HepG2 (cell line): ENCODE data around the gene PRMT6. TPM values are rescaled to one million over a fixed set of nuclear protein-coding genes. Genes with fewer than 3 reads are reported as not detected.

ENCODE experiments used
- CBX2 ChIP-seq, 2 experiments: fragments of 200-600 bp in 1 of 2; sonication (generic); formaldehyde crosslinking in 1 of 2; IDR thresholded peaks; 2 replicates each; pipeline versions ENCODE4 v1.7.0 to v1.8.1; 2018 to 2022; ENCODE audit warnings: low read depth in 2 of 2, low read length in 1 of 2, mild to moderate bottlenecking in 1 of 2, missing genetic modification reagents in 1 of 2
- CENPX ChIP-seq: sonication (generic); formaldehyde crosslinking; IDR thresholded peaks from 2 replicates; pipeline ENCODE4 v1.9.0; 2021; ENCODE audit warnings: mild to moderate bottlenecking, missing genetic modification reagents, moderate library complexity
- E2F5 ChIP-seq: sonication (generic); formaldehyde crosslinking; conservative IDR thresholded peaks from 2 replicates; pipeline ENCODE4 v1.4.0; 2020; ENCODE audit warnings: missing genetic modification reagents
- ISX ChIP-seq: sonication (generic); formaldehyde crosslinking; conservative IDR thresholded peaks from 2 replicates; pipeline ENCODE4 v1.5.0; 2020; ENCODE audit warnings: missing genetic modification reagents
- KAT2B ChIP-seq: fragments of 150-350 bp; IDR thresholded peaks from 2 replicates; pipeline ENCODE4 v1.6.1; 2014; ENCODE audit warnings: low read depth, low read length, borderline replicate concordance
- KLF11 ChIP-seq: IDR thresholded peaks from 2 replicates; pipeline ENCODE4 v1.6.1; 2016; ENCODE audit warnings: missing compliant biosample characterization
- KLF9 ChIP-seq: IDR thresholded peaks from 2 replicates; pipeline ENCODE4 v1.6.1; 2016; ENCODE audit warnings: low read depth
- MIXL1 ChIP-seq: IDR thresholded peaks from 2 replicates; pipeline ENCODE4 v1.6.1; 2016
- MYC ChIP-seq: sonication (generic); formaldehyde crosslinking; IDR thresholded peaks from 2 replicates; pipeline ENCODE4 v1.9.0; 2021; ENCODE audit warnings: missing genetic modification reagents, borderline replicate concordance
- RAD51 ChIP-seq: fragments of 450-650 bp; IDR thresholded peaks from 2 replicates; pipeline ENCODE4 v1.6.1; 2016; ENCODE audit warnings: borderline replicate concordance
- SMC3 ChIP-seq: IDR thresholded peaks from 2 replicates; pipeline ENCODE4 v1.6.1; 2011; ENCODE audit warnings: low read length, improper control_type of control experiment
- TBP ChIP-seq: sonication (generic); formaldehyde crosslinking; IDR thresholded peaks from 2 replicates; pipeline ENCODE4 v1.5.0; 2020; ENCODE audit warnings: missing genetic modification reagents
- U2AF2 ChIP-seq: fragments of 200-400 bp; formaldehyde crosslinking; IDR thresholded peaks from 2 replicates; pipeline ENCODE4 v1.6.1; 2017; ENCODE audit warnings: low read depth, mild to moderate bottlenecking, low read length
- ZBTB1 ChIP-seq: sonication (generic); formaldehyde crosslinking; IDR thresholded peaks from 2 replicates; pipeline ENCODE4 v1.4.0; 2020; ENCODE audit warnings: missing genetic modification reagents, borderline replicate concordance
- ZHX2 ChIP-seq, 2 experiments: sonication (generic) in 1 of 2; formaldehyde crosslinking in 1 of 2; IDR thresholded peaks; 2 replicates each; pipeline versions ENCODE4 v1.6.1 to v1.9.0; 2014 to 2022; ENCODE audit warnings: antibody characterized with exemption in 1 of 2, borderline replicate concordance in 1 of 2, inconsistent platforms in 1 of 2, low read depth in 1 of 2, missing genetic modification reagents in 1 of 2
- ZNF230 ChIP-seq: sonication (generic); formaldehyde crosslinking; IDR thresholded peaks from 2 replicates; pipeline ENCODE4 v1.4.0; 2020; ENCODE audit warnings: mild to moderate bottlenecking, missing genetic modification reagents
- ZNF772 ChIP-seq: sonication (generic); formaldehyde crosslinking; IDR thresholded peaks from 2 replicates; pipeline ENCODE4 v1.5.0; 2020; ENCODE audit warnings: mild to moderate bottlenecking, missing genetic modification reagents
- ZNF782 ChIP-seq: sonication (generic); formaldehyde crosslinking; IDR thresholded peaks from 2 replicates; pipeline ENCODE4 v1.4.0; 2020; ENCODE audit warnings: missing genetic modification reagents, mild to moderate bottlenecking, borderline replicate concordance
- polyA plus RNA-seq, 8 experiments: library from polyadenylated mRNA; depleted of rRNA in 3 of 8; stranded (reverse) in 7 of 8; unstranded in 1 of 8; fragments of >200 nt; fragmentation: Illumina TruSeq in 4 of 8; extraction: Trizol in 4 of 8; gene quantifications; 2 replicates each; pipeline versions ENCODE4 v1.2.1 to v1.2.3, GENCODE V29; 2011 to 2016; ENCODE audit warnings: low read depth in 4 of 8, missing spikeins in 1 of 8, mixed read lengths in 1 of 8; ENCODE audit not compliant: insufficient read depth in 1 of 8
- total RNA-seq, 5 experiments: library from RNA; depleted of rRNA; stranded (reverse); fragments of >200 nt; fragmentation: Illumina TruSeq; extraction: Trizol; gene quantifications; 2 replicates each; pipeline ENCODE4 v1.2.3, GENCODE V29; 2016; ENCODE audit warnings: low read depth in 1 of 5
- TF ChIP-seq, protein P1 (sequence below): sonication (generic); formaldehyde crosslinking; IDR thresholded peaks from 2 replicates; pipeline ENCODE4 v1.5.0; 2020; ENCODE audit warnings: missing genetic modification reagents
- TF ChIP-seq, protein P2 (sequence below): sonication (generic); formaldehyde crosslinking; IDR thresholded peaks from 2 replicates; pipeline ENCODE4 v1.9.0; 2022; ENCODE audit warnings: low read depth, missing genetic modification reagents

Gene PRMT6
- total and polyA plus RNA-seq, 2 of the 13 experiments (the other 11 are each of a cell fraction or from before 2014, with no cell fraction given) = 8.1 to 15.8 TPM

GRCh38 chr1:107056426-107057196, at the start of gene PRMT6 (continued):
- TF ChIP-seq, protein P1, sequence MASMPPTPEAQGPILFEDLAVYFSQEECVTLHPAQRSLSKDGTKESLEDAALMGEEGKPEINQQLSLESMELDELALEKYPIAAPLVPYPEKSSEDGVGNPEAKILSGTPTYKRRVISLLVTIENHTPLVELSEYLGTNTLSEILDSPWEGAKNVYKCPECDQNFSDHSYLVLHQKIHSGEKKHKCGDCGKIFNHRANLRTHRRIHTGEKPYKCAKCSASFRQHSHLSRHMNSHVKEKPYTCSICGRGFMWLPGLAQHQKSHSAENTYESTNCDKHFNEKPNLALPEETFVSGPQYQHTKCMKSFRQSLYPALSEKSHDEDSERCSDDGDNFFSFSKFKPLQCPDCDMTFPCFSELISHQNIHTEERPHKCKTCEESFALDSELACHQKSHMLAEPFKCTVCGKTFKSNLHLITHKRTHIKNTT = no peak
- TF ChIP-seq CBX2 (IDR thresholded peaks at IDR 0.05; ENCODE audit: low read depth, low read length) (no peak), CBX2 (CRISPR knock-in tag; IDR thresholded peaks at IDR 0.05; ENCODE audit: low read depth) (no peak), E2F5 (CRISPR knock-in tag) (peak; percentile 70; the same call in 1 of the 2 replicates), CENPX (CRISPR knock-in tag) (no peak), RAD51 (no peak), ZBTB1 (CRISPR knock-in tag) (no peak), KLF9 (CRISPR knock-in tag) (no peak), KAT2B (no peak), U2AF2 (no peak), TBP (CRISPR knock-in tag) (no peak), MIXL1 (CRISPR knock-in tag) (no peak), ZNF772 (no peak), ZNF230 (CRISPR knock-in tag) (no peak), ZHX2 (IDR thresholded peaks at IDR 0.05; ENCODE audit: low read depth) (no peak), ZHX2 (CRISPR knock-in tag; IDR thresholded peaks at IDR 0.05; ENCODE audit: borderline replicate concordance) (0 out of 2 replicates have a peak, but pooled peaks have one; percentile 21), ISX (CRISPR knock-in tag) (no peak), ZNF782 (no peak), MYC (peak; percentile 67; the same call in 1 of the 2 replicates), SMC3 (no peak), KLF11 (CRISPR knock-in tag) (0 out of 2 replicates have a peak, but pooled peaks have one; percentile 5)
- TF ChIP-seq, protein P2, sequence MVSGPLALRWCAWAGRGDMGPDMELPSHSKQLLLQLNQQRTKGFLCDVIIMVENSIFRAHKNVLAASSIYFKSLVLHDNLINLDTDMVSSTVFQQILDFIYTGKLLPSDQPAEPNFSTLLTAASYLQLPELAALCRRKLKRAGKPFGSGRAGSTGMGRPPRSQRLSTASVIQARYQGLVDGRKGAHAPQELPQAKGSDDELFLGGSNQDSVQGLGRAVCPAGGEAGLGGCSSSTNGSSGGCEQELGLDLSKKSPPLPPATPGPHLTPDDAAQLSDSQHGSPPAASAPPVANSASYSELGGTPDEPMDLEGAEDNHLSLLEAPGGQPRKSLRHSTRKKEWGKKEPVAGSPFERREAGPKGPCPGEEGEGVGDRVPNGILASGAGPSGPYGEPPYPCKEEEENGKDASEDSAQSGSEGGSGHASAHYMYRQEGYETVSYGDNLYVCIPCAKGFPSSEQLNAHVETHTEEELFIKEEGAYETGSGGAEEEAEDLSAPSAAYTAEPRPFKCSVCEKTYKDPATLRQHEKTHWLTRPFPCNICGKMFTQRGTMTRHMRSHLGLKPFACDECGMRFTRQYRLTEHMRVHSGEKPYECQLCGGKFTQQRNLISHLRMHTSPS (CRISPR knock-in tag) = peak; percentile 32
